MCF 10A (cell line): ENCODE results near the gene ELFN2. TPM values are rescaled to one million over a fixed set of nuclear protein-coding genes. Genes with fewer than 3 reads are reported as not detected.

Experiments used
- BruUV-seq: library from RNA; stranded (reverse); fragments of 400-500 nt; replicated peaks from 2 replicates; lab custom pipeline; 2021; lab: Mats Ljungman, UMichigan
- CTCF ChIA-PET: fragments of 300-600 bp; sonication (Branson Sonifier 250); formaldehyde crosslinking; extraction: SDS; loops from one replicate; lab custom pipeline; 2021; ENCODE audit warnings: antibody characterized with exemption, inconsistent platforms; lab: Yijun Ruan, JAX
- POLR2A ChIA-PET: fragments of 300-600, 350-650 bp; sonication (Branson Sonifier 250); formaldehyde crosslinking; extraction: SDS; loops from one replicate; lab custom pipeline; 2020; ENCODE audit warnings: antibody characterized with exemption, inconsistent platforms; lab: Yijun Ruan, JAX
- DNase-seq: peaks from one replicate; pipeline ENCODE4 v3.0.0-alpha.2; 2018; ENCODE audit not compliant: unreplicated experiment
- H3K27ac Mint-ChIP-seq: one replicate; pipeline ENCODE4 v1.8.0; 2022; ENCODE audit warnings: mild to moderate bottlenecking, low read depth, mixed read lengths; ENCODE audit not compliant: unreplicated experiment
- H3K27me3 Mint-ChIP-seq: one replicate; pipeline ENCODE4 v1.8.0; 2022; ENCODE audit warnings: mixed read lengths; ENCODE audit not compliant: insufficient read depth, unreplicated experiment
- H3K36me3 Mint-ChIP-seq: one replicate; pipeline ENCODE4 v1.8.0; 2022; ENCODE audit warnings: mild to moderate bottlenecking, moderate library complexity, mixed read lengths; ENCODE audit not compliant: insufficient read depth, unreplicated experiment
- H3K4me1 Mint-ChIP-seq: one replicate; pipeline ENCODE4 v1.8.0; 2022; ENCODE audit warnings: mixed read lengths; ENCODE audit not compliant: insufficient read depth, unreplicated experiment
- H3K4me3 Mint-ChIP-seq: one replicate; pipeline ENCODE4 v1.8.0; 2022; ENCODE audit warnings: mild to moderate bottlenecking, moderate library complexity, mixed read lengths; ENCODE audit not compliant: unreplicated experiment
- H3K9me3 Mint-ChIP-seq: one replicate; pipeline ENCODE4 v1.8.0; 2022; ENCODE audit warnings: mixed read lengths; ENCODE audit not compliant: unreplicated experiment
- CTCF ChIP-seq: fragments of 200-600 bp; IDR thresholded peaks from one replicate; pipeline ENCODE4 v1.8.0; 2022; ENCODE audit warnings: antibody characterized with exemption, mild to moderate bottlenecking; ENCODE audit not compliant: unreplicated experiment
- intact Hi-C: fragments of 100-400 bp; cut with micrococcal nuclease; formaldehyde crosslinking; loops from 2 replicates; pipeline ENCODE4 v1.14.1; 2022
- total RNA-seq: library from RNA; stranded (reverse); gene quantifications from 2 replicates; pipeline ENCODE4 v1.2.3, GENCODE V29; 2022

ELFN2 gene
- total RNA-seq, 1 experiment from 2014 or later, result 4.2 TPM

GRCh38 chr22:37384691-37385090 lies 42.6 kb downstream of the ELFN2 start:
- ChIA-PET CTCF (interaction anchor here (0.5 kb wide), 1 partner anchor 57 kb away, joined by 3 read pairs; no protein-coding TSS in a partner anchor), POLR2A (interaction anchor here (1.0 kb wide), 1 partner anchor 56 kb away, joined by 3 read pairs; no protein-coding TSS in a partner anchor)
- Mint-ChIP-seq H3K9me3 (no peaks in the 10 kb centered on the region), H3K27ac (no peak overlapping the region), H3K4me1 (no peaks in the 10 kb centered on the region), H3K36me3 (peaks cover 6% of the 10 kb centered on the region), H3K27me3 (no peaks in the 10 kb centered on the region), H3K4me3 (no peak overlapping the region)
- no peak for DNase-seq
- intact Hi-C loops, result no loop called here
- BruUV-seq, result no TSS peak
- TF ChIP-seq CTCF, result no peak

- intact Hi-C loops, result no loop called here
- Mint-ChIP-seq H3K27me3 (no peaks in the 10 kb centered on the region), H3K9me3 (no peaks in the 10 kb centered on the region), H3K4me3 (no peak overlapping the region), H3K27ac (no peak overlapping the region), H3K4me1 (no peaks in the 10 kb centered on the region), H3K36me3 (peaks cover 6% of the 10 kb centered on the region)
- DNase-seq, result no peak
- no peak for TF ChIP-seq CTCF
- BruUV-seq, result no TSS peak
- CTCF ChIA-PET, result no interaction called here
- POLR2A ChIA-PET, result no interaction called here
These were observed 43.9 kb downstream of the ELFN2 start for GRCh38 chr22:37383341-37383740.

- no peak for TF ChIP-seq CTCF
- intact Hi-C loops, result no loop called here
- Mint-ChIP-seq H3K4me3 (no peak overlapping the region), H3K4me1 (peaks cover 5% of the 10 kb centered on the region), H3K27ac (no peak overlapping the region), H3K27me3 (no peaks in the 10 kb centered on the region), H3K36me3 (peaks cover 6% of the 10 kb centered on the region), H3K9me3 (no peaks in the 10 kb centered on the region)
- no peak for DNase-seq
- ChIA-PET POLR2A (no interaction called here), CTCF (interaction anchor here (0.6 kb wide), 2 partner anchors 41 to 129 kb away, joined by 3 read pairs; no protein-coding TSS in a partner anchor)
- no TSS peak for BruUV-seq
These were observed 45.8 kb downstream of the ELFN2 start for GRCh38 chr22:37381489-37381888.

- H3K9me3 Mint-ChIP-seq, result no peaks in the 10 kb centered on the region
- intact Hi-C loops, result no loop called here
- no peak overlapping the region for H3K27ac Mint-ChIP-seq
- ChIA-PET POLR2A (interaction anchor here (0.6 kb wide), 1 partner anchor 894 kb away, joined by 5 read pairs; no protein-coding TSS in a partner anchor), CTCF (no interaction called here)
- DNase-seq, result no peak
- no TSS peak for BruUV-seq
- H3K36me3 Mint-ChIP-seq, result peaks cover 6% of the 10 kb centered on the region
- H3K27me3 Mint-ChIP-seq, result no peaks in the 10 kb centered on the region
- TF ChIP-seq CTCF, result no peak
- H3K4me1 Mint-ChIP-seq, result peaks cover 10% of the 10 kb centered on the region
- H3K4me3 Mint-ChIP-seq, result no peak overlapping the region
These were observed 47.6 kb downstream of the ELFN2 start for GRCh38 chr22:37379722-37380121.
